D721Med (cell line): ENCODE results near the gene TBC1D23.
"Not testable (repeated sequence)": the region's sequence is repeated elsewhere in the genome, so short reads cannot be mapped to it uniquely, and the experiment has no call there.

Experiments
- DNase-seq: peaks from one replicate; pipeline ENCODE4 v3.0.0; 2011; ENCODE audit warnings: low spot score; ENCODE audit not compliant: insufficient read length
- FAIRE-seq: peaks from 2 replicates; lab custom pipeline; 2011; peaks lifted over from hg19 to GRCh38; lab: Jason Lieb, UNC
- CTCF ChIP-seq: IDR thresholded peaks from 2 replicates; pipeline ENCODE4 v1.5.1; 2012; ENCODE audit warnings: mild to moderate bottlenecking, control low read depth; ENCODE audit not compliant: insufficient read depth; ENCODE audit errors: missing control alignments

Gene TBC1D23

DNA sequence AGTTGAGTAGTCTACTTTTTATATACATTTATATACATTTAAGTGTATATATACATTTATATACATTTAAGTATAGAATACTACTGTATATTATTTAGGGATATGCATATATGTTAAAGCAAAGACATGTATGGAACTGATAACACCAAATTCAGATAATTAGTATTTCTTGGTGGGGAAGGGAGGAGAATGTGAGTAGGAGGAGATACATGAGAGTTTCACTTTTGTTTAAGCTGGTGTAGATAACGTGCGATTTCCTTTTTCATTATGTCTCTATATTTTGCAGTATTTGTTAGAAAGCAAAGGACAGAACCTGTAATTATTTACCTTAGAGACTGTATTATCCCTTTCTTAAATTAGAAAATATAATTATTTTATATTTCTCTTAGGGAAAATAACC is 57.1 kb downstream of the TBC1D23 start:
- FAIRE-seq: no peak
- no peak for TF ChIP-seq CTCF
- no peak for DNase-seq

GRCh38 chr3:100319951-100320350 is 59.2 kb downstream of the TBC1D23 start:
- TF ChIP-seq CTCF: no peak
- no peak for DNase-seq

GRCh38 chr3:100324044-100324443 is 63.3 kb downstream of the TBC1D23 start:
- no peak for TF ChIP-seq CTCF
- DNase-seq: no peak
- no peak for FAIRE-seq

More at GRCh38 chr3:100319951-100320350, 59.2 kb downstream of the TBC1D23 start:
- FAIRE-seq: no peak

GRCh38 chr3:100325827-100326226 is 65.0 kb downstream of the TBC1D23 start:
- no peak for DNase-seq
- TF ChIP-seq CTCF: no peak
- no peak for FAIRE-seq

DNA sequence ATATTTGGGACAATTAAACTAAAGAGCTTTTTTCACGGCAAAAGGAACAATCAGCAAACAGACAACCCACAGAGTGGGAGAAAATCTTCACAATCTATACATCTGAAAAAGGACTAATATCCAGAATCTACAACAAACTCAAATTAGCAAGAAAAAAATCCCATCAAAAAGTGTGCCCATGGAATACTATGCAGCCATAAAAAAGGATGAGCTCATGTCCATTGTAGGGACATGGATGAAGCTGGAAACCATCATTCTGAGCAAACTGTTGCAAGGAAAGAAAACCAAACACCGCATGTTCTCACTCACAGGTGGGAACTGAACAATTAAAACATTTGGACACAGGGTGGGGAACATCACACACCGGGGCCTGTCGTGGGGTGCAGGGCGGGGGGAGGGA is 66.6 kb downstream of the TBC1D23 start:
- FAIRE-seq, DNase-seq: not testable (repeated sequence)

GRCh38 chr3:100329800-100330489 is 69.2 kb downstream of the TBC1D23 start:
- FAIRE-seq (no peak), DNase-seq (no peak)
- no peak for TF ChIP-seq CTCF

GRCh38 chr3:100330651-100331050 is 69.9 kb downstream of the TBC1D23 start:
- no peak for TF ChIP-seq CTCF
- no peak for FAIRE-seq
- DNase-seq: no peak
